Neural crest cell (in vitro differentiated cells): ENCODE data around the gene UXS1. TPM values are rescaled to one million over a fixed set of nuclear protein-coding genes. Genes with fewer than 3 reads are reported as not detected.

Source experiments
- DNase-seq: peaks from one replicate; pipeline ENCODE4 v3.0.0; 2021; ENCODE audit warnings: low read depth, mixed read lengths, low spot score
- H3K27ac Mint-ChIP-seq: one replicate; pipeline ENCODE4 v1.8.0; 2021; ENCODE audit warnings: mild to moderate bottlenecking, mixed read lengths; ENCODE audit not compliant: unreplicated experiment
- H3K27me3 Mint-ChIP-seq: 2 replicates; pipeline ENCODE4 v1.8.0; 2021; ENCODE audit warnings: low read depth, mild to moderate bottlenecking, mixed read lengths
- H3K36me3 Mint-ChIP-seq: 2 replicates; pipeline ENCODE4 v1.8.0; 2021; ENCODE audit warnings: low read depth, mild to moderate bottlenecking, mixed read lengths
- H3K4me1 Mint-ChIP-seq: 2 replicates; pipeline ENCODE4 v1.8.0; 2021; ENCODE audit warnings: mixed read lengths
- H3K4me3 Mint-ChIP-seq: one replicate; pipeline ENCODE4 v1.8.0; 2021; ENCODE audit warnings: mild to moderate bottlenecking, mixed read lengths
- H3K9me3 Mint-ChIP-seq: 2 replicates; pipeline ENCODE4 v1.8.0; 2021; ENCODE audit warnings: mixed read lengths
- CTCF ChIP-seq: fragments of 200-600 bp; sonication (generic); conservative IDR thresholded peaks from 2 replicates; pipeline ENCODE4 v1.5.0; 2021; ENCODE audit warnings: antibody characterized with exemption, mild to moderate bottlenecking
- total RNA-seq: library from RNA; stranded (reverse); gene quantifications from 2 replicates; pipeline ENCODE4 v1.2.1, GENCODE V29; 2021

Gene UXS1
- total RNA-seq, 1 donor from 2014 or later = 55.4 TPM

- no peak overlapping the region for H3K4me3 Mint-ChIP-seq
- peaks cover 15% of the 10 kb centered on the region for H3K9me3 Mint-ChIP-seq
- no peak for DNase-seq
- no peak for TF ChIP-seq CTCF
- H3K36me3 Mint-ChIP-seq = peaks cover 39% of the 10 kb centered on the region
- no peaks in the 10 kb centered on the region for H3K27me3 Mint-ChIP-seq
- peaks cover 20% of the 10 kb centered on the region for H3K4me1 Mint-ChIP-seq
- no peak overlapping the region for H3K27ac Mint-ChIP-seq
Measured at GRCh38 chr2:106158871-106159270, 35.2 kb downstream of the UXS1 start.

DNA sequence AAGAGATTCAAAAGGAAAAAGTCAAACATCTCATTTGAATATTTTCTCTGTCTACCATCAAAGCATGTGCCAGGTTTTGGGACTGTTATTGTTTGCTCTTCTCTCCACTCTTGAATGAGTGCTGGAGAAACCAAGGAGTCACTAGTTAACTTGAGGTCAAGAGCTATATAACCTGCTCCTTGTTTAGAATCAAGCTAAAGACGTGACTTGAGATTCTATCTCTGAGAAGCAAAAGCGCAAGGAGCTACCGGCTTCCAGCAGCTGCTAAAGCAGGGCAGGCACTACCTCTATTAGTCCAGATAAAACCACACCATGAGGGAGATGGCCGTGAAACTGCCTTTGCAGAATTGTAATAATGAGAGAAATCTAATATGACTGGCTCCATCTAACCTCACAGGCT is 36.0 kb downstream of the UXS1 start:
- Mint-ChIP-seq H3K36me3 (peaks cover 46% of the 10 kb centered on the region), H3K4me3 (no peak overlapping the region), H3K27ac (no peak overlapping the region), H3K4me1 (peaks cover 20% of the 10 kb centered on the region), H3K27me3 (no peaks in the 10 kb centered on the region), H3K9me3 (peaks cover 18% of the 10 kb centered on the region)
- DNase-seq = no peak
- no peak for TF ChIP-seq CTCF

DNA sequence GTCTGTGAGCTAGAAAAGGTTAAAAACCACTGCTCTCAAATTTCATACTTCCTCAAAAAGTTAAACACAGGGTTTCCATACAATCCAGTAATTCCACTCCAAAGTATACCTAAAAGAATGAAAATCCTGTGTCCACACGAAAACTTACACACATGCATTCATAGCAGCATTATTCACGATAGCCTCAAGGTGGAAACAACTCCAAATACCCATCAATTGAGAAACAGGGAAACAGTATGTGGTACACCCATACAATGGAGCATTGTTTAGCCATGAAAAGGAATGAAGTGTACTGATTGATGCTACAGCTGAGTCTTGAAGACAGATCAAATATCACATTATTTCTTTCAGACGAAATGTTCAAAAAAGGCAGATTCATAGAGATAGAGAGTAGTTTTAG is 36.7 kb downstream of the UXS1 start:
- Mint-ChIP-seq H3K9me3 (peaks cover 18% of the 10 kb centered on the region), H3K4me3 (no peak overlapping the region), H3K36me3 (peaks cover 52% of the 10 kb centered on the region), H3K27ac (no peak overlapping the region), H3K4me1 (peaks cover 20% of the 10 kb centered on the region), H3K27me3 (no peaks in the 10 kb centered on the region)
- DNase-seq = no peak
- no peak for TF ChIP-seq CTCF

DNA sequence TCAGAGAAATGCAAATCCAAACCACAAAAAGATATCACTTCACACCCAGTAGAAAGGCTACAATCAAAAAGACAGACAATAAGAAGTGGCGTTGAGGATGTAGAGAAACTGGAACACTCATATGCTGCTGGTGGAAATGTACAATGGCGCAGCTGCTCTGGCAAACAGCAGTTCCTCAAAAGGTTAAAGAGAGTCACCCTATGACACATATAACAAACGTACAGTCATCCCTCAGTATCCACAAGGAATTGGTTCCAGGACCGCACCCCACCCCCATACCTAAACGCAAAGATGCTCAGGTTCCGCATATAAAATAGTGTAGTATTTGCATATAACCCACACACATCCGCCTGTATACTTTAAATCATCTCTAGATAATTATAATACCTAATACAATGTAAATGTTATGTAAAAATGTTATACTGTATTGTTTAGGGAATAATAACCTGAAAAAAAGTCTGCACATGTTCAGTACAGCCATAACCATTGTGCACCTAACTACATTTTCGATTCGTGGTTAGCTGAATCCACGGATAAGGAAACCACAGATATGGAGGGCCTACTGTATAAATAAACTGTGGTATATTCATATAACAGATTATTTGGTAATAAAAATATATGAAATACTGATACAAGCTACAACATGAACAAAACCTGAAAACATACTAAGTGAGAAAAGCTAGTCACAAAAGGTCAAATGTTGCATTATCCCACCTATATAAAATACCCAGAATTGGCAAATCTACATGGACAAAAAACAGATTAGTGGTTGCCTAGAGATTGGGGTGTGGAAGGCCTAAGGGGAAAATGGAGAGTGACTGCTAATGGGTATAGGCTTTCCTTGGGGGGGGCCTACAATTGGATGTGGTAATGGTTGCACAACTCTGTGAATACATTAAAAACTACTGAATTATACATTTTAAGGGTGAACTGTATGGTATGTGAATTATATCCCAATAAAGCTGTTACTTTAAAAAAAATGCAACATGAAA is 37.5 kb downstream of the UXS1 start:
- H3K4me1 Mint-ChIP-seq = peaks cover 20% of the 10 kb centered on the region
- peaks cover 18% of the 10 kb centered on the region for H3K9me3 Mint-ChIP-seq
- H3K27ac Mint-ChIP-seq = no peak overlapping the region
- H3K4me3 Mint-ChIP-seq = no peak overlapping the region
- H3K27me3 Mint-ChIP-seq = no peaks in the 10 kb centered on the region
- no peak for DNase-seq
- no peak for TF ChIP-seq CTCF
- H3K36me3 Mint-ChIP-seq = peaks cover 53% of the 10 kb centered on the region

DNA sequence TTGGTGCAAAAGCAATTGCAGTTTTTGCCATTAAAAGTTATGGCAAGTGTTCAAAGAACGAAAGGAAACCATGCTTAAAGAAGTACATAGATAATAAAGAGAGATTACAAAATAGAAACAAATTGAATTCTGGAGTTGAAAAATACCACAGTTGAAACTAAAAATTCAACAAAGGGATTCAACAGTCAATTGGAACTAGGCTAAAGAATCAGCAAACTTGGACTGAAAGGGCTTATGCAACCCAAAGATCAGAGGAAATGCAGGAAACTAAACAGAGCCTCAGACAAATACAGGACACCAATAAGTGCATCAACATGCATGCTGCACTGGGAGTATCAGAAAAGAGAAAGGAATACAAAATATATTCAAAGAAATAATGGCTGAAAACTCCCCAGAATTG is 40.3 kb downstream of the UXS1 start:
- H3K4me3 Mint-ChIP-seq = no peak overlapping the region

More for the DNA sequence above, 40.3 kb downstream of the UXS1 start:
- no peak for TF ChIP-seq CTCF
- Mint-ChIP-seq H3K9me3 (peaks cover 21% of the 10 kb centered on the region), H3K27ac (no peak overlapping the region), H3K4me1 (peaks cover 30% of the 10 kb centered on the region), H3K27me3 (no peaks in the 10 kb centered on the region), H3K36me3 (peaks cover 62% of the 10 kb centered on the region)
- DNase-seq = no peak
